Gastrocnemius medialis (tissue), 4 donors: ENCODE data around the gene PRR5L. TPM values are rescaled to one million over a fixed set of nuclear protein-coding genes. Genes with fewer than 3 reads are reported as not detected.

Experiments used
- ATAC-seq, 2 donors: fragments of 150-250 bp; one replicate each; pipeline ENCODE4 v1.9.1; 2016
- DNase-seq, 2 donors: peaks; one replicate each; pipeline ENCODE4 v3.0.0-alpha.2; 2019
- H3K27ac ChIP-seq, 4 donors: fragments of 200-600 bp; sonication (generic); 1 replicate in 1 of 4; 2 replicates in 3 of 4; pipeline ENCODE4 v1.5.1; 2016 to 2018; ENCODE audit warnings: mild to moderate bottlenecking in 2 of 4, moderate library complexity in 1 of 4
- H3K27me3 ChIP-seq, 3 donors: fragments of 200-600 bp; sonication (generic) in 2 of 3; 1 replicate in 1 of 3; 2 replicates in 2 of 3; pipeline versions ENCODE4 v1.5.1 to v1.6.0; 2016 to 2019; ENCODE audit warnings: mild to moderate bottlenecking in 1 of 3, moderate library complexity in 1 of 3
- H3K36me3 ChIP-seq, 2 donors: fragments of 200-600 bp; sonication (generic) in 1 of 2; one replicate each; pipeline ENCODE4 v1.5.1; 2017 to 2018
- H3K4me1 ChIP-seq, 2 donors: fragments of 200-600 bp; sonication (generic) in 1 of 2; one replicate each; pipeline ENCODE4 v1.5.1; 2016 to 2017; ENCODE audit warnings: mild to moderate bottlenecking in 2 of 2
- H3K4me3 ChIP-seq, 4 donors: fragments of 200-600 bp; sonication (generic) in 3 of 4; 1 replicate in 1 of 4; 2 replicates in 3 of 4; pipeline ENCODE4 v1.5.1; 2016 to 2019; ENCODE audit warnings: mild to moderate bottlenecking in 2 of 4
- H3K9me3 ChIP-seq, 3 donors: fragments of 200-600 bp; sonication (generic) in 2 of 3; 1 replicate in 1 of 3; 2 replicates in 2 of 3; pipeline ENCODE4 v1.5.1; 2016 to 2019
- CTCF ChIP-seq, 5 experiments: fragments of 450-650 bp in 3 of 5; fragments of 200-600 bp in 2 of 5; sonication (generic) in 2 of 5; IDR thresholded peaks in 4 of 5; conservative IDR thresholded peaks in 1 of 5; 1 replicate in 4 of 5; 2 replicates in 1 of 5; pipeline ENCODE4 v1.5.1; 2016 to 2019; ENCODE audit warnings: antibody characterized with exemption in 5 of 5, mild to moderate bottlenecking in 3 of 5, moderate library complexity in 3 of 5
- POLR2A ChIP-seq, 2 donors: fragments of 450-650 bp; IDR thresholded peaks; one replicate each; pipeline ENCODE4 v1.6.1; 2017; ENCODE audit warnings: antibody characterized with exemption in 2 of 2, mild to moderate bottlenecking in 2 of 2, moderate library complexity in 2 of 2
- in situ Hi-C, 4 donors: fragments of 200-750 bp; cut with MboI; loops; one replicate each; pipeline versions ENCODE4 v1.15.0 to v1.8.0; 2017; ENCODE audit warnings: low sequenced_read_pairs in 4 of 4
- intact Hi-C: fragments of 100-400 bp; cut with DNase I; formaldehyde crosslinking; loops from one replicate; pipeline ENCODE4 v1.15.1; 2023; ENCODE audit warnings: low total_unique reads
- total RNA-seq, 4 donors: library from RNA; depleted of rRNA; stranded (reverse); fragments of >200 nt; gene quantifications; one replicate each; pipeline versions ENCODE4 v1.1.0 to v1.2.3, GENCODE V29; 2016

PRR5L gene
- total RNA-seq, 4 donors from 2014 or later, result 0.46 to 3.2 (median 1.2) TPM

- in situ Hi-C loops (no loop called here), intact Hi-C loops (no loop called here)
Observed at GRCh38 chr11:36304351-36304750, 8.3 kb downstream of the PRR5L start.

GRCh38 chr11:36305047-36305446, 9.0 kb downstream of the PRR5L start:
- intact Hi-C loops (no loop called here), in situ Hi-C loops (no loop called here)
- ATAC-seq, result no peak
- Histone ChIP-seq H3K36me3 (no peaks in the 10 kb centered on the region), H3K9me3 (no peaks in the 10 kb centered on the region), H3K4me3 (no peak overlapping the region), H3K4me1 (peaks cover 0 to 3% of the 10 kb centered on the region in 2 donors), H3K27ac (no peak overlapping the region), H3K27me3 (no peaks in the 10 kb centered on the region)
- TF ChIP-seq POLR2A (IDR thresholded peaks at IDR 0.05) (no peak), CTCF (IDR thresholded peaks at IDR 0.05 in 4 of 5, conservative IDR thresholded peaks at IDR 0.05 in 1 of 5) (no peak)
- no peak for DNase-seq

More at GRCh38 chr11:36304351-36304750, 8.3 kb downstream of the PRR5L start:
- TF ChIP-seq CTCF (IDR thresholded peaks at IDR 0.05 in 4 of 5, conservative IDR thresholded peaks at IDR 0.05 in 1 of 5), result no peak
- TF ChIP-seq POLR2A (IDR thresholded peaks at IDR 0.05), result no peak
- H3K36me3 ChIP-seq, result no peaks in the 10 kb centered on the region
- no peaks in the 10 kb centered on the region for H3K27me3 ChIP-seq
- H3K4me3 ChIP-seq, result no peak overlapping the region
- no peak for ATAC-seq
- no peak overlapping the region for H3K27ac ChIP-seq
- no peak for DNase-seq
- H3K9me3 ChIP-seq, result no peaks in the 10 kb centered on the region
- peaks cover 0 to 3% of the 10 kb centered on the region in 2 donors for H3K4me1 ChIP-seq

- in situ Hi-C loops, result no loop called here
- Histone ChIP-seq H3K4me1 (no peaks in the 10 kb centered on the region), H3K27ac (no peak overlapping the region), H3K27me3 (no peaks in the 10 kb centered on the region), H3K36me3 (no peaks in the 10 kb centered on the region), H3K4me3 (no peak overlapping the region), H3K9me3 (no peaks in the 10 kb centered on the region)
- intact Hi-C loops, result no loop called here
- no peak for TF ChIP-seq POLR2A (IDR thresholded peaks at IDR 0.05)
- no peak for TF ChIP-seq CTCF (IDR thresholded peaks at IDR 0.05 in 4 of 5, conservative IDR thresholded peaks at IDR 0.05 in 1 of 5)
- DNase-seq (no peak), ATAC-seq (no peak)
Observed at GRCh38 chr11:36306888-36307287, 10.8 kb downstream of the PRR5L start.

GRCh38 chr11:36308577-36308976, 12.5 kb downstream of the PRR5L start:
- Histone ChIP-seq H3K36me3 (no peaks in the 10 kb centered on the region), H3K4me3 (no peak overlapping the region), H3K9me3 (no peaks in the 10 kb centered on the region), H3K4me1 (no peaks in the 10 kb centered on the region), H3K27me3 (no peaks in the 10 kb centered on the region), H3K27ac (no peak overlapping the region)
- TF ChIP-seq POLR2A (IDR thresholded peaks at IDR 0.05) (no peak), CTCF (IDR thresholded peaks at IDR 0.05 in 4 of 5, conservative IDR thresholded peaks at IDR 0.05 in 1 of 5) (no peak)
- in situ Hi-C loops, result no loop called here
- no peak for ATAC-seq
- intact Hi-C loops, result no loop called here
- no peak for DNase-seq

GRCh38 chr11:36309779-36310178, 13.7 kb downstream of the PRR5L start:
- in situ Hi-C loops, result no loop called here
- Histone ChIP-seq H3K27ac (no peak overlapping the region), H3K27me3 (no peaks in the 10 kb centered on the region), H3K4me3 (no peak overlapping the region), H3K9me3 (no peaks in the 10 kb centered on the region), H3K36me3 (no peaks in the 10 kb centered on the region), H3K4me1 (no peaks in the 10 kb centered on the region)
- no peak for TF ChIP-seq POLR2A (IDR thresholded peaks at IDR 0.05)
- TF ChIP-seq CTCF (IDR thresholded peaks at IDR 0.05 in 4 of 5, conservative IDR thresholded peaks at IDR 0.05 in 1 of 5), result no peak
- intact Hi-C loops, result no loop called here
- ATAC-seq, result no peak
- no peak for DNase-seq
